ENCODE data around the gene SCRT2.

DNA sequence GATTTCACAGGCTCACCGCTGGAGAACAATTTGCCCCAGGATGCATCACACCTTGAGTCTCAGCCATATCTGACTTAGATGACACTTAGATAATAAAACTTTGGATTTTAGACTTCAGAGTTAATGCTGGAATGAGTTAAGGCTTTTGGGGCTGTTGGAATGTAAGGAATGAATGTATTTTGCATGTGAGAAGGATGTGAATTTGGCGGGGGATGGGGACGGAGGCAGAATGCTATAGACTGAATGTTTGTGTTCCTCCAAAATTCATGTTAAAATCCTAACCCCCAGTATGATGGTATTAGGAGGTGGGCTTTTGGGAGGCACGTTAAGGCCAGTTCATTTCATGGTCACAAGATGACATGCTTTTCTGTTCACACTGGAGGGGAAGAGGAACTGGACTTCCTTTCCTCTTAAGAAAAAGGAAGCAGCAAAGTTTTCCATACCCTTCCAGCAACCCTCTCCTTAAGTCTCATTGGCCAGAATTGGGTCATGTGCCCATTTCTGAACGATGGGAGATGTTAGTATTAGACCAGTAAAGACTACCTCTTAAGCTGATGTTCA, 16.8 kb downstream of the SCRT2 start:
- TF ChIP-seq SP1 (IDR thresholded peaks at IDR 0.05) (no peak), BHLHE40 (IDR thresholded peaks at IDR 0.05; ENCODE audit: borderline replicate concordance) (no peak), FOXM1 (IDR thresholded peaks at IDR 0.05; ENCODE audit: borderline replicate concordance) (no peak), FOXA1 (IDR thresholded peaks at IDR 0.05) (no peak), LEF1 (IDR thresholded peaks at IDR 0.05; ENCODE audit: borderline replicate concordance) (no peak), TARDBP (IDR thresholded peaks at IDR 0.05) (no peak), HDGF (IDR thresholded peaks at IDR 0.05; ENCODE audit: borderline replicate concordance) (no peak), SUZ12 (IDR thresholded peaks at IDR 0.05) (no peak), ARNT (IDR thresholded peaks at IDR 0.05) (no peak), ZNF384 (IDR thresholded peaks at IDR 0.05) (no peak), ELF4 (IDR thresholded peaks at IDR 0.05) (no peak), PKNOX1 (IDR thresholded peaks at IDR 0.05) (no peak)
